ENCODE results near the gene TCF12.
A peak's percentile ranks its signal among the peaks of the same experiment; 100 is the strongest.

Gene TCF12

GRCh38 chr15:56906766-56907165, 11.7 kb upstream of the TCF12 start:
- Histone ChIP-seq H4K8ac (ENCODE audit: low read depth, low read length) (no peak overlapping the region), H3K4me3 (ENCODE audit: low read length in 2 of 2) (no peak overlapping the region), H2BK15ac (ENCODE audit: low read length) (no peak overlapping the region), H2BK120ac (ENCODE audit: low read depth, low read length) (no peak overlapping the region), H2AFZ (ENCODE audit: low read length) (peak overlapping the region; percentile 32), H3K4ac (ENCODE audit: low read length) (no peak overlapping the region), H3K9ac (ENCODE audit: low read depth, low read length, poor library complexity) (no peak overlapping the region), H3K79me1 (ENCODE audit: low read depth, low read length) (no peaks in the 10 kb centered on the region), H3K9me3 (replicated peaks in 1 of 2; ENCODE audit: control insufficient read depth in 2 of 2, insufficient read depth in 1 of 2, low read depth in 1 of 2, low read length in 2 of 2) (peaks cover 0 to 5% of the 10 kb centered on the region in 2 donors), H3K27me3 (ENCODE audit: control insufficient read depth in 3 of 3, insufficient read depth in 3 of 3, low read depth in 1 of 3, low read length in 3 of 3) (no peaks in the 10 kb centered on the region), H2BK5ac (ENCODE audit: low read length) (no peak overlapping the region), H3K23ac (ENCODE audit: low read depth, low read length, poor library complexity) (no peak overlapping the region), H3K18ac (ENCODE audit: low read length) (no peak overlapping the region), H3K14ac (ENCODE audit: low read length) (no peak overlapping the region), H3K36me3 (replicated peaks in 1 of 2; ENCODE audit: control insufficient read depth in 2 of 2, insufficient read depth in 2 of 2, low read length in 2 of 2) (no peaks in the 10 kb centered on the region), H3K4me1 (ENCODE audit: control insufficient read depth in 2 of 2, insufficient read depth in 1 of 2, low read depth in 1 of 2, low read length in 2 of 2) (peaks cover 3% of the 10 kb centered on the region in 2 donors), H2BK12ac (ENCODE audit: low read length) (no peak overlapping the region), H2AK5ac (ENCODE audit: low read depth, low read length) (no peak overlapping the region), H3K4me2 (ENCODE audit: insufficient read depth, low read length, poor library complexity, severe bottlenecking) (no peak overlapping the region), H3K27ac (replicated peaks; ENCODE audit: low read length) (no peak overlapping the region), H4K91ac (ENCODE audit: low read depth, low read length, poor library complexity) (no peak overlapping the region)
- WGBS, 2 donors (ENCODE audit: extremely low coverage in 2 of 2, insufficient read length in 2 of 2, insufficient replicate concordance in 1 of 2) = no CpG with 5 or more reads among the region's 1 CpG
- no peak for DNase-seq (ENCODE audit: low spot score)

DNA sequence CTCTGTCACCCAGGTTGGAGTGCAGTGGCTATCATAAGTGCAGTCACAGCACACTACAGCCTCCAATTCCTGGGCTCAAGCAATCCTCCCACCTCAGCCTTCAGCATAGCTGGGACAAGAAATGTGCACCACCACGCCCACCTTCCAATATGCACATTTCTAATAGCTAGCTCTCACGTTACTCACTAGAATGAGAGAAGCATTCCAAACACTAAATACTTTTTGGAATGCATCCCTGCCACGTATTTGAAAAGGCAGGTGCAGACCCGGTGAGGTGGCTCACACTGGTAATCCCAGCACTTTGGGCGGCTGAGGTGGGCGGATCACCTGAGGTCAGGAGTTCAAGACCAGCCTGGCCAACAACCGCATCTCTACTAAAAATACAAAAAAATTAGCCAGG, 7.6 kb upstream of the TCF12 start:
- no peak overlapping the region for H2BK12ac ChIP-seq (ENCODE audit: low read length)
- no peak overlapping the region for H2AFZ ChIP-seq (ENCODE audit: low read length)
- H2BK120ac ChIP-seq (ENCODE audit: low read depth, low read length) = no peak overlapping the region
- H3K4me1 ChIP-seq (ENCODE audit: control insufficient read depth in 2 of 2, insufficient read depth in 1 of 2, low read depth in 1 of 2, low read length in 2 of 2) = peaks cover 3 to 5% of the 10 kb centered on the region in 2 donors
- H3K14ac ChIP-seq (ENCODE audit: low read length) = no peak overlapping the region
- H3K4ac ChIP-seq (ENCODE audit: low read length) = no peak overlapping the region
- H3K4me2 ChIP-seq (ENCODE audit: insufficient read depth, low read length, poor library complexity, severe bottlenecking) = no peak overlapping the region
- H3K36me3 ChIP-seq (replicated peaks in 1 of 2; ENCODE audit: control insufficient read depth in 2 of 2, insufficient read depth in 2 of 2, low read length in 2 of 2) = no peaks in the 10 kb centered on the region
- no peak overlapping the region for H2AK5ac ChIP-seq (ENCODE audit: low read depth, low read length)
- no peak overlapping the region for H2BK15ac ChIP-seq (ENCODE audit: low read length)
- H3K9ac ChIP-seq (ENCODE audit: low read depth, low read length, poor library complexity) = no peak overlapping the region
- no peak for DNase-seq (ENCODE audit: low spot score)
- no peak overlapping the region for H3K4me3 ChIP-seq (ENCODE audit: low read length in 2 of 2)
- no peak overlapping the region for H3K18ac ChIP-seq (ENCODE audit: low read length)
- peaks cover under 1 to 5% of the 10 kb centered on the region in 2 donors for H3K9me3 ChIP-seq (replicated peaks in 1 of 2; ENCODE audit: control insufficient read depth in 2 of 2, insufficient read depth in 1 of 2, low read depth in 1 of 2, low read length in 2 of 2)
- no peak overlapping the region for H2BK5ac ChIP-seq (ENCODE audit: low read length)
- no peak overlapping the region for H3K23ac ChIP-seq (ENCODE audit: low read depth, low read length, poor library complexity)
- WGBS, 2 donors (ENCODE audit: extremely low coverage in 2 of 2, insufficient read length in 2 of 2, insufficient replicate concordance in 1 of 2) = no CpG with 5 or more reads among the region's 7 CpGs
- H4K91ac ChIP-seq (ENCODE audit: low read depth, low read length, poor library complexity) = no peak overlapping the region
- no peak overlapping the region for H4K8ac ChIP-seq (ENCODE audit: low read depth, low read length)
- H3K27ac ChIP-seq (replicated peaks; ENCODE audit: low read length) = no peak overlapping the region
- no peaks in the 10 kb centered on the region for H3K27me3 ChIP-seq (ENCODE audit: control insufficient read depth in 3 of 3, insufficient read depth in 3 of 3, low read depth in 1 of 3, low read length in 3 of 3)
- H3K79me1 ChIP-seq (ENCODE audit: low read depth, low read length) = no peaks in the 10 kb centered on the region

DNA sequence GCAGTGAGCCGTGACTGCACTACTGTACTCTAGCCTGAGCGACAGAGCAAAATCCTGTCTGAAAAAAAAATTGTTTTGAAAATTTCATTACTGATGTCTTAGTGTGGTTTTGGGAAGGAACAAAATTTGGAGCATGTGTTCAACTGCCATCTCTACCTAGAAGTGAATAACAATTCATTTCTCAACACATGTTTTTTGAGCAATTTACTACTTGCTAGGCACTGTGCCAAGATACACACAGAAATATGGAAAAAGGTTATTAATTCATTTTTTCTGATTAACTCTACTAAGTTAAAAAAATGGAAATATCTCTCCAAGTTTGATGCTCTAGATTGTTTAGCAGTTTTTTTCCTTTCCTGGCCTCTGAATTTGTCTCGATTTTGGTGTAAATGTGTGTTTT, 5.2 kb upstream of the TCF12 start:
- Histone ChIP-seq H2BK12ac (ENCODE audit: low read length) (no peak overlapping the region), H3K27me3 (ENCODE audit: control insufficient read depth in 3 of 3, insufficient read depth in 3 of 3, low read depth in 1 of 3, low read length in 3 of 3) (no peaks in the 10 kb centered on the region), H3K79me1 (ENCODE audit: low read depth, low read length) (no peaks in the 10 kb centered on the region), H3K27ac (replicated peaks; ENCODE audit: low read length) (no peak overlapping the region), H2AK5ac (ENCODE audit: low read depth, low read length) (no peak overlapping the region), H4K8ac (ENCODE audit: low read depth, low read length) (no peak overlapping the region), H2BK120ac (ENCODE audit: low read depth, low read length) (no peak overlapping the region), H3K4me1 (ENCODE audit: control insufficient read depth in 2 of 2, insufficient read depth in 1 of 2, low read depth in 1 of 2, low read length in 2 of 2) (peaks cover 2 to 7% of the 10 kb centered on the region in 2 donors), H3K4me3 (ENCODE audit: low read length in 2 of 2) (no peak overlapping the region), H2AFZ (ENCODE audit: low read length) (no peak overlapping the region), H4K91ac (ENCODE audit: low read depth, low read length, poor library complexity) (no peak overlapping the region), H3K9me3 (replicated peaks in 1 of 2; ENCODE audit: control insufficient read depth in 2 of 2, insufficient read depth in 1 of 2, low read depth in 1 of 2, low read length in 2 of 2) (peaks cover 5 to 13% of the 10 kb centered on the region in 2 donors), H3K36me3 (replicated peaks in 1 of 2; ENCODE audit: control insufficient read depth in 2 of 2, insufficient read depth in 2 of 2, low read length in 2 of 2) (no peaks in the 10 kb centered on the region), H3K18ac (ENCODE audit: low read length) (no peak overlapping the region), H3K9ac (ENCODE audit: low read depth, low read length, poor library complexity) (no peak overlapping the region), H3K23ac (ENCODE audit: low read depth, low read length, poor library complexity) (no peak overlapping the region), H3K4me2 (ENCODE audit: insufficient read depth, low read length, poor library complexity, severe bottlenecking) (no peak overlapping the region), H3K4ac (ENCODE audit: low read length) (no peak overlapping the region), H3K14ac (ENCODE audit: low read length) (no peak overlapping the region), H2BK15ac (ENCODE audit: low read length) (no peak overlapping the region), H2BK5ac (ENCODE audit: low read length) (no peak overlapping the region)
- DNase-seq (ENCODE audit: low spot score) = no peak
- no CpG with 5 or more reads among the region's 3 CpGs for WGBS, 2 donors (ENCODE audit: extremely low coverage in 2 of 2, insufficient read length in 2 of 2, insufficient replicate concordance in 1 of 2)

DNA sequence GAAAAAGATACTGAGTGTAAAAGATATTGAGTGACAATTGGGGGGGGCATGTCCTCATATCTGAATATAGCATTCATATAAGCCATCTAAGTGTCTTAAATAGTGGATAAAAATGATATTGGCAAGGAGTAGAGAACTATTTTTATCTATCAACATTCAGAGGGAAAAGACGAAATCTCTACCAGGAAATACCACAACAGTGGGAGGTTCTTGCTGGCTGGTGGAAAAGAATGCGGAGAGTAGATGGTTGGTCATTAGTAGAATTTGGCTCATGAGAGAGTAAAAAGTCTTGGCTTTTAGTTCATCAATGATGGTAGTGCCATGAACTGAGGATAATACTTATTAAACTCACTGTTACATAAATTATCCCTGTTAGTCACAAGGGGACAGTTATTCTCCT, 4.8 kb upstream of the TCF12 start:
- Histone ChIP-seq H3K4me1 (ENCODE audit: control insufficient read depth in 2 of 2, insufficient read depth in 1 of 2, low read depth in 1 of 2, low read length in 2 of 2) (peaks cover 2 to 7% of the 10 kb centered on the region in 2 donors), H3K23ac (ENCODE audit: low read depth, low read length, poor library complexity) (no peak overlapping the region), H4K8ac (ENCODE audit: low read depth, low read length) (no peak overlapping the region), H3K4ac (ENCODE audit: low read length) (no peak overlapping the region), H2AFZ (ENCODE audit: low read length) (no peak overlapping the region), H3K9ac (ENCODE audit: low read depth, low read length, poor library complexity) (no peak overlapping the region), H2BK5ac (ENCODE audit: low read length) (no peak overlapping the region), H3K14ac (ENCODE audit: low read length) (no peak overlapping the region), H3K79me1 (ENCODE audit: low read depth, low read length) (peaks cover 1% of the 10 kb centered on the region), H2BK120ac (ENCODE audit: low read depth, low read length) (no peak overlapping the region), H4K91ac (ENCODE audit: low read depth, low read length, poor library complexity) (no peak overlapping the region), H3K36me3 (replicated peaks in 1 of 2; ENCODE audit: control insufficient read depth in 2 of 2, insufficient read depth in 2 of 2, low read length in 2 of 2) (no peaks in the 10 kb centered on the region), H3K27me3 (ENCODE audit: control insufficient read depth in 3 of 3, insufficient read depth in 3 of 3, low read depth in 1 of 3, low read length in 3 of 3) (no peaks in the 10 kb centered on the region), H3K9me3 (replicated peaks in 1 of 2; ENCODE audit: control insufficient read depth in 2 of 2, insufficient read depth in 1 of 2, low read depth in 1 of 2, low read length in 2 of 2) (peaks cover 5 to 13% of the 10 kb centered on the region in 2 donors), H2BK12ac (ENCODE audit: low read length) (no peak overlapping the region), H2BK15ac (ENCODE audit: low read length) (no peak overlapping the region), H2AK5ac (ENCODE audit: low read depth, low read length) (no peak overlapping the region), H3K4me3 (ENCODE audit: low read length in 2 of 2) (no peak overlapping the region), H3K4me2 (ENCODE audit: insufficient read depth, low read length, poor library complexity, severe bottlenecking) (no peak overlapping the region), H3K18ac (ENCODE audit: low read length) (no peak overlapping the region), H3K27ac (replicated peaks; ENCODE audit: low read length) (no peak overlapping the region)
- no peak for DNase-seq (ENCODE audit: low spot score)
- WGBS, 2 donors (ENCODE audit: extremely low coverage in 2 of 2, insufficient read length in 2 of 2, insufficient replicate concordance in 1 of 2) = no CpG with 5 or more reads among the region's 2 CpGs

Measured in neuronal stem cell (in vitro differentiated cells).